HL-60/S4 treated with phorbol 12-myristate 13-acetate at 8.2 ng/mL for 4 days and 3 days (cell line): Measurements from ENCODE around the gene GLOD4.
"Not testable (repeated sequence)": the region's sequence is repeated elsewhere in the genome, so short reads cannot be mapped to it uniquely, and the experiment has no call there.

ENCODE experiments used
- in situ Hi-C: fragments of 300-500 bp; cut with MboI; formaldehyde crosslinking; loops from 2 replicates; pipeline ENCODE4 v1.15.0; 2022; ENCODE audit warnings: low sequenced_read_pairs

The GLOD4 gene, protein sequence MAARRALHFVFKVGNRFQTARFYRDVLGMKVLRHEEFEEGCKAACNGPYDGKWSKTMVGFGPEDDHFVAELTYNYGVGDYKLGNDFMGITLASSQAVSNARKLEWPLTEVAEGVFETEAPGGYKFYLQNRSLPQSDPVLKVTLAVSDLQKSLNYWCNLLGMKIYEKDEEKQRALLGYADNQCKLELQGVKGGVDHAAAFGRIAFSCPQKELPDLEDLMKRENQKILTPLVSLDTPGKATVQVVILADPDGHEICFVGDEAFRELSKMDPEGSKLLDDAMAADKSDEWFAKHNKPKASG

DNA sequence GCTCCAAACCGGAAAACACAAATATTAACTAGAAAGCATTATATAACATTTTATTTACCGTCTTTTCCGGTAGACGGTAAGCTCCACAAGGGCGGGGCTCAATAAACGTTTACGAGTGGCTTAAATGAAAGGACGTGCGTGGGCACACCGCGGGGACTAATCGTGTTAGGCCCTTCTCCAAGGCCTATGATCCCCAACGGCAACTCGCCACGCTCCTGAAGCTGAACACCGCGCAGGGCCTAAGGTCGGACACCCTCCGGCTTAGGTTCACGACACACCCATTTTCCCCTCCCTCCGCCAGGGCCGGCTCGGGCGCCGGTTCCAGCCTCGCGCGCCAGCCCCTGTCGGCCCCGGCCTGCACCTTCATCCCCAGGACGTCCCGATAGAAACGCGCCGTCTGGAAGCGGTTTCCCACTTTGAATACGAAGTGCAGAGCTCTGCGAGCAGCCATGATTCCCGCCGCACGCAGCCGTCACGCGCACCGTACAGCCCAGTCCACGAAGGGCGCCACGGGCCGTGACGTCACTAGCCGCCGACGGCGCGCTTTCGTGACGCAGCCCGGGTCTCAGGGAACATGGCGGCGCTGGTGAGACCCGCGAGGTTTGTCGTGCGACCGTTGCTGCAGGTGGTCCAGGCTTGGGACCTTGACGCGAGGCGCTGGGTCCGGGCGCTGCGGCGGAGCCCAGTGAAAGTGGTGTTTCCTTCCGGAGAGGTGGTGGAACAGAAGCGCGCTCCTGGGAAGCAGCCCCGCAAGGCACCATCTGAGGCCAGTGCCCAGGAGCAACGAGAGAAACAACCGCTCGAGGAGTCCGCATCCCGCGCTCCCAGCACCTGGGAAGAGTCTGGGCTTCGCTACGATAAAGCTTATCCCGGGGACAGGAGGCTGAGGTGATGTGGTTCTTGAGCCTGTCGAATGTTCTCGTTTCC lies at the start of gene GLOD4, which contains the start of gene MRM3:
GLOD4 (minus strand) TSS at position 476 of the 927 bp plus-strand sequence; CDS start at position 451, 25 bp downstream.
MRM3 (plus strand) TSS at position 549 of the 927 bp plus-strand sequence; CDS start at position 575, 26 bp downstream.
- in situ Hi-C loops, result no loop called here

DNA sequence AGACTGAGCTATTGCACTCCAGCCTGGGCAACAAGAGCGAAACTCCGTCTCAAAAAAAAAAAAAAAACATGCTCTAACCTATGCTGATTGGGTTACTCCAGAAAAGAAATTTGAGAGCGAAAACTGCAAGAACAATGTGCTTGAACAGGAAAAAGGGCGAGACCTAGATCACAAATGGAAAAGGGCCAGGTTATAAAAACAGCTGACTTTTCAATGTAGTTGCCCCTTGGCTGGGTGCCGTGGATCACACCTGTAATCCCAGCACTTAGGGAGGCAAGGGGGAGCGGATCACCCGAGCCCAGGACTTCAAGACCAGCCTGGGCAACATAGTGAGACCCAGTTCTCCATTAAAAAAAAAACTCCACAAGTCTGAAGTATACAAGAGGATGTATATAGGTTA lies 48.9 kb upstream of the GLOD4 start:
- in situ Hi-C loops, result no loop called here

DNA sequence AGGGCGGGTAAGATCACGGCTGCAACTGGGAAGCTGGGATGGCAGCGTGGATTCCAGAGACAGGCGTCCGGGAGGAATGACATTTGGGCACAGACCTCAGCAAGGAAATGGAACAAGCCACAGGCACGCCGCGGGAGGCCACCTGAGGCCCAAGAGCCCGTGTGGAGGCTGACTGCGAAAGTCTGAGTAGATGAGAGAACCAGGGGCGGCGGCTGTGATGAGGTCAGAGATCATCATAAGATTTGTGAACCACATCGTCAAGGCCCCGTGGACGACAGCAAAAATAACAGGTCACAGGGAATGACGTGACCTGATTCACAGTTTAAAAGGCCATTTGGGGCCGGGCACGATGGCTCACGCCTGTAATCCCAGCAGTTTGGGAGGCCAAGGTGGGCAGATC lies 48.3 kb upstream of the GLOD4 start:
- in situ Hi-C loops, result no loop called here

DNA sequence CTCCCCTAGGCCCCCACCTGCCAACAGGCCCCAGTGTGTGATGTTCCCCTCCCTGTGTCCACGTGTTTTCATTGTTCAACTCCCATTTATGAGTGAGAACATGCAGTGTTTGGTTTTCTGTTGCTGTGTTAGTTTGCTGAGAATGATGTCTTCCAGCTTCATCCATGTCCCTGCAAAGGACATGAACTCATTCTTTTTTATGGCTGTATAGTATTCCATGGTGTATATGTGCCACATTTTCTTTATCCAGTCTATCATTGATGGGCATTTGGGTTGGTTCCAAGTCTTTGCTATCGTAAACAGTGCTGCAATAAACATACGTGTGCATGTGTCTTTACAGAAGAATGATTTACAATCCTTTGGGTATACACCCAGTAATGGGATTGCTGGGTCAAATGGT lies 47.5 kb upstream of the GLOD4 start:
- in situ Hi-C loops, result not testable (repeated sequence)

DNA sequence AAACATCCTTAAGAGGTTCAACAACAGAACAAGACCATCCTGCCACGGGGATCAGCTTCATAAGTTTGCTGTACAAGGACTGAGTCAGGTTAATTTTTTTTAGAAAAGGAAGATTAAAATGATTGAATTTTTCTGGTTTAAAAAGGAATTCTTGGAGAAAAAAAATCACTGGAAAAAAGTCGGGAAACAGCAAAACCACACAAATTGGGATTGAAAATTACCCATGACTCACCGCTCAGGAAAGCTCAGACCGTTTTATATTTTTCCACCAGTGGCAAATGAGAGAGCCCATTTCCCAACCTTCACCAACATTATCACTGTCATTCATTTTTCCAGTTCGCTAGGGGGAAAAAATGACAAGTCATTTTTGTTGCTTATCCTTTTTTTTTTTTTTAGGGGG lies 46.7 kb upstream of the GLOD4 start:
- in situ Hi-C loops, result no loop called here

DNA sequence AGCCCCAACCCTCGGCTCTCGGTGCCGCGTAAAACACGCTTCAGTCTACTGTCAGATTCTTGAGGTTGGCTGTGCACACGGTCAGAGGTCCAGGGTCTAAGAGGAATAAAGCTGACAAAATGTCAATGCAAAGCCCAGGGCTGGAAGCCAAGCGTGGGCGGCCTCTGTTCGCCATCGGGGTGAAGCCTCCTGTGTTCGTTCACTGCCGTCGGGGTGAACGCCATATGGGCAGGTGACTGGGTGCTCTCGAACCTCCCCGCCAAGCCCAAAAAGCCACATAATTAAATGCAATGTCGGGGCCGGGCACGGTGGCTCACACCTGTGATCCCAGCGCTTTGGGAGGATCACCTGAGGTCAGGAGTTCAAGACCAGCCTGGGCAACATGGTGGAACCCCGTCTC lies 44.7 kb upstream of the GLOD4 start:
- in situ Hi-C loops, result no loop called here

DNA sequence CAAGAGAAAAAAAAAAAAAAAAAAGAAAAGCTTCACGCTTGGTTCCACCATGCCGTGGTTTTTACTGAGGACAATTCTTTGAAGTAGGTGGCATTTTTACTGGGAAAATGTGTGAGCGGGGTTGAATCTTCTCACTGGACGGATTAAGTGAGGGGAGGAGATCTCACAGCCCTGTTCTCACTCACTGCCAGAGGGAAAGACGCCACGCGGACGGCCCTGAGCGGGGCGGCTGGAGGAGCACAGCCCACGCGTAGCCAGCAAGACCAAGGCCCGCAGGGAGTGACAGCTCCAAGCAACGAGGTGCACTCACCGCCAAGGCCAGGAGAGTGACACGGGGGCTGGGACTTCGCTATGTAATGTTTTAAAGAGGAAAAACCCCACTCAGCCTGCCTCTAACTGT lies 43.1 kb upstream of the GLOD4 start:
- in situ Hi-C loops, result no loop called here

DNA sequence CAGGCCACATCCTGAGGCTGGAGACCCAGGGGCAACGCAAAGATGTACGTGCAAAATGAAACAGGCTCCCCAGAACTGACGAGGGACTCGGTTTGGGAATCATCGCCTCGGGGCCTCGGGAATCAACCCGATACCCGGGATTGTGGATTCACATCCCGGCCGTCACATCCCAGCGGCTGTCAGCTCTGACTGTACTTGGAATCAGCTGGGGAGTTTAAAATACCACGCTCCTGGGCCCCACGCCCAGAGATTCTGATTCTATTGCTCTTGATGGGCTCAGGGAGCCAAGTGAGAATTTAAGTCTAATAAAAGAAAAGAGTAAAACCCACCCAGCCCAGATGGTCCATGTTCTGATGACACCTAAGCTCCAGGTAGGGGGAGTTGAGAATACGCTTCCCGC lies 42.3 kb upstream of the GLOD4 start:
- in situ Hi-C loops, result no loop called here

DNA sequence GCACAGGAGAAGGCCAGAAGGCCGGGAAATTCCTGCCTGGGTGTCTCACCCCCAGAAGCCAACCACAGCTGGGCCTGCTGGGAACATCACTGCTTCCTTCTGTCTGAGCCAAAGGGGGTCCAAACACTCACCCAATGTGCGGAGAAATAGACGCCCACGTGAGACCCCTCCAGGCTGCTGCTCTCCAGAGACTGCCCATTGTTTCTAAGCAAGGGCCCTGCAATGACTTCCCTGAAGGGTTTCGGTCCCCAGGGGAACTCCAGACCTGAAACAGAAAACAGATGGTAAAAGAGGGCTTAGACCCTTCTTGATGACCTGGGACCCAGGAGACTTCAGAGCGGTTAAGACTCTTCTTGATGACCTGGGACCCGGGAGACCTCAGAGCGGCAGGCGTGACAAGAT lies 41.4 kb upstream of the GLOD4 start:
- in situ Hi-C loops, result no loop called here

DNA sequence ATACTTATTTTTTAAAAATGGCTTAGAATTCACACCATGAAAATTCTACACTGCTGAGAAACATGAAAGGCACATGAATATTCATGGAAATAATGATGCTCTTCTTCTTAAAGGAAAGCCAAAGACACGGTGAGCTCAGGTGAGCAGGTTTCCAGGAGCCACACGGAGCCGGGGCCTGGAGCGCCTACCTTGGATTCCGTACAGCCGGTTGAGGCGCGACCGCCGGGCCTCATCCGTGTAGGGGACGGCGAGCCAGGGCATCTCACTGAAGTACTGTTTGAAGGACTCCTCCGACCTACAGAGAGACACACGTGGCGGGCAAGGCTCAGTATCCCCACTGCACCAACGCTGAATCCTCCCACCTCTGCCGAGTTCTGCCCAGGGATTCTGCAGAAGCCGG lies 37.2 kb upstream of the GLOD4 start:
- in situ Hi-C loops, result no loop called here

DNA sequence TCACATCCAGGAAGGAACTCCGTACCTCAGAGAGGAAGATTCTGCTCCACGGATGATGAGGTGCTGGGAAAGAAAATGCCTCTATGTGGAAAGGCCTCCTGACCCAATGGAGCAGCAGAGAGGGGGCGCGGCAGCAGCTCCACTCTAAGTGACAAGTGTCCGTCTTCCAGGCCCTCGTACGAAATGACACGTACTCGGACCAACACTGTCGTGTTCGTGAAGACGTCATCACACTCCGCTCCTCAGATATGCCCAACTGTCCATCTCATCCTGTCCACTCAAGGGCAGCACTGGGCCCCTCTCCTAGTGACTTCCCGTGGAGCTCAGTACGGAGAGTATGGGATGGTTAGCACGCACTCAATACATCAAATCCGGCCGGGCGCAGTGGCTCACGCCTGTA lies 32.3 kb upstream of the GLOD4 start:
- in situ Hi-C loops, result no loop called here

DNA sequence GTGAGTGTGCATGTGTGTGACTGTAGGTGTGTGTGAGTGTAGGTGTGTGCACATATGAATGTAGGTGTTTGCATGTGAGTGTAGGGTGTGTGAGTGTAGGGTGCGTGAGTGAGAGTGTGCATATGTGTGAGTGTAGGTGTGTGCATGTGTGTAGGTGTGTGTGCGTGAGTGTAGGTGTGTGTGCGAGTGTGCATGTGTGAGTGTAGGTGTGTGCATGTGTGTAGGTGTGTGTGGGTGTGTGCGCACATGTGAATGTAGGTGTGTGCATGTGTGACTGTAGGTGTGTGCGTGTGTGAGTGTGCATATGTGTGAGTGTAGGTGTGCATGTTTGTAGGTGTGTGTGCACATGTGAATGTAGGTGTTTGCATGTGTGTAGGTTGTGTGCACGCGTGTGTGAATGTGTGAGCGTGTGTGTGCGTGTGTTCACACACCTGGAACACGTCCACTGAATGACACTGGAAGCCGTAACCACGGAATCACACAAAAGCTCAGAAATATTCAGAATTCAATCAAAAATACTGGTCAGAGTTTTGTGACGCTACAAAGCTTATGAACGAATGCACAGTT lies 30.6 kb upstream of the GLOD4 start:
- in situ Hi-C loops, result no loop called here

DNA sequence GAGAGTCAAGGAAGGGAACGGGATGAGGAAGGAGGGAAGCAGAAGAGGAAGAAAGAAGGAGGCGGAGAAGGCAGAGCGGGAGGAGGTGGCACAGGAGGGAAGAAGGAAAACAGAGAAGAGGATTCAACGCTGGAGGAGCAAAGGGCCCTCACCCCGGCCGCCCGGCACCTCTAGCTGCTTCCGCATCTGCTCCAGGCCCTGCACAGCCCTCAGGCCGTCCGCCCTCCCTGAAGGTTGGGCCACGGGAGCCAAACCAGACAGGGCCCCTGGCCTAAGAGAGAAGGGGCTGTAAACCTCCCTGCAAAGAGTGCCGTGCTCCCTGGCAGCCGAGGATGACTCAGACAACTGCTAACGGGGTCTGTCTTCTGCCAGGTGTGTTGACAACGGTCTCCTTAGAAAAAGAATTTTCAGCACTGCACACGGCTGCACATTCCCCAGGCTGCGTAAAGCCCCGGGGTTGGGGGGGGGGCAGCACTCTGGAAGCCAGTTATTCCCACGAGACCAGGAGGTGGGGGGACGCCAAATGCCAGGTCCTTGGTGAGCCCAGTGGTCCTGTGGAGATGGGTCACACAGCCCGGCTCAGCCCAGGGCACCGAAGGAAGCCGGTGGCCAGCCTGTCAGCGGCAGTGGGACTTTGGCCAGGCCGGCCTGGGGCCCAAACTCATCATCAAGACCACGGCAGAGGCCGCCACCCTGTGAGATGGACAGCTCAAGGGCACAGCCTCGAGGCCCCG lies 29.1 kb upstream of the GLOD4 start:
- in situ Hi-C loops, result no loop called here

DNA sequence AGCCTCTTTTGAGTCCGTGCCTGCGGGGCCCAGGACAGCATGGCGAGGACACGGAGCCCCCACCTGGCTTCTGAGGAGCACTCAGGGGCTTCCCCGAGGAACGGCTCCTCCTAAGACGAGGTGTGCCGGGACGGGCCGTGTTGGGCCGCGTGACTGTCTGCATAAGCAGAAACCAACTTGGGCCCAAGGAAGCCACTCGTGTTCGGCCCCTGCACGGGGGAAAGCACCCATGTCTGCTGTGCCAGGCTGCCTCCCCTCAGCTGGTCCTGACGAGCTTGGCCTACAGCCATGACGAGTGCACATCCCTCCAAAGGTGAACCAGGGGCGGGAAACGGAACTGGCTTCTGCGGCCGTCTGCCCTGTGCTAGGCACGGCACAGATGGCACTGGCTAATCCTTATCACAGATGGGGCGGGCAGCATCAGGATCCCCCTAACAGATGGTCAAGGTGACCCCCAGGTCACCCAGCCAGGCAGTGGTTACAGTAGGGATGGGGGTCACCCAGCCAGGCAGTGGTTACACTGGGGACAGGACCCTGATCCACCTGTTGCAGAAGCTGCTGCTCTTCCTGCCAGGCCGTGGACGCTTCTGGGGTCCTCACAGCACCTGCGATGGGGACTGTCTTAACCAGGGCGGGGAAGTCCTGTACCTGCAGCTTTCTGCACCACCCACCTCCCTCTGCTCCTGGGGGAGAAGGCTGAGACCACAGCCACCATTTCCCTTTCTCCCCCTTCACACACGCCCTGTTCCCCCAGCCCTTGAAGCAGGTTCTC lies 25.6 kb upstream of the GLOD4 start:
- in situ Hi-C loops, result no loop called here

DNA sequence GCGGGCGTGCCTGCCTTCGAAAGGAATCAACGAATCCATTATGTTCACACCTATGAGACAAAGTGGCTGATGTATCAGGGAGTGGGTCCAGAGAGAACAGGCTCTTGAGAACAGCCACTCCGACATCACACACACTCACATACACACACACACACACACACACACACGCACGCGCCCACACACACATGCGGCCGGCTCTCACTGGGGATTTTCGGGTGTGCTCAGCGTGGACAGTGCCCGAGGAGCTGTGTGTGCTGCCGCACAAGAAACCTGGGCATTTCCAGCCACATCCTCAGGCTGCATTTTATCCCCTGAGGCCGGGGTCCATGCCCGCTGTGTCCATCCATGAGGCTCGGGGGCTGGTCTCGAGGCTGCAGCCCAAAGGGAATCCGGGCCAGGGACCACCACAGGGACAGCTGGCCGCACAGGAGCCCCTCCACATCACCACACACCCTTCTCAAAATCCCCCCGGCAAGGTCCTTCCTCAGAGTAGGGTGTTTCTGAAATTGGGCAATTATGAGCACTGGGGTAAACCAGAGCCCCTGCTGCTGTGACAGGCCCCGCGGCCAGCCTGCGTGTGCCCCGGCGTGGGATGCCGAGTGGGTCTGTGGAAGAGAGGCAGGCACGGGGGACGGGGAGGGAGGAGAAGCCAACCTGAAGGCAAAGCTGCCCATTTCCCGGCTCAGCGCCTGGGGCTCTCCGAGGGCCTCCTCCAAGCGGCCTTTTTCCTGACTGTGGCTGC lies 24.9 kb upstream of the GLOD4 start:
- in situ Hi-C loops, result no loop called here

DNA sequence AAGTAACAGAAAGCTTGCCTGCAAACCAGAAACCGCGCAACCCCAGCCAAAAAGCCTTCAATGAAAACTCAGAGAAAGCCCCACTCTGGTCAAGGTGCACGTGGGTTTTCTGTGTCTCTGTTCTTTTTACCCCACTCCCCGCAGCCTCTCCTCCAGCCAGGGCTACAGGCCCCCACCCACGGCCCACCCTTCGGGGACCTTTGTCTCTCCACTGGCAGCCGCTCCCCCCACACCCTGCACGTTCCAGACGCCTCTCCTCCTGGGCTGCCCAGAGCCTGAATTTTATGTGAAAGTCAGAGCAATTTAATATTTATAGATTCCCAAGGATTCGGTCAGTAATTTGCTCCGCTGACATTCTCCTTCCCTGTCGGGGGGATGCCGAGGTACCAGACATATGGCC lies 24.3 kb upstream of the GLOD4 start:
- in situ Hi-C loops, result no loop called here

DNA sequence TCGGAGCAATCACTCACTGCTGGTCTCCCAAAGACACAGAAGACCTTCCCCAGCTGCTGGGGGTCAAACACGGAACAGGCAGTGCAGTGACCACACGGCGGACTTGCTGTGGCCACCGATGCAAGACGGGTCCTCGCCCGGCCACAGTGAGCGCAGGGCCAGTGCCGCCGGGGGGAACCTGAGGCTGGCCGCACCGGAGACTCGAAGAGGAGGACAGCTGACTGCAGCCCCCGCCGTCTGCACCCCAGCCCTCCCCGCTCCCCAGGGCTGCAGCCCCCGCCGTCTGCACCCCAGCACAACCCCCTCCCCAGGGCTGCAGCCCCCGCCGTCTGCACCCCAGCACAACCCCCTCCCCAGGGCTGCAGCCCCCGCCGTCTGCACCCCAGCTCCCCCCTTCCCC lies 23.8 kb upstream of the GLOD4 start:
- in situ Hi-C loops, result not testable (repeated sequence)

DNA sequence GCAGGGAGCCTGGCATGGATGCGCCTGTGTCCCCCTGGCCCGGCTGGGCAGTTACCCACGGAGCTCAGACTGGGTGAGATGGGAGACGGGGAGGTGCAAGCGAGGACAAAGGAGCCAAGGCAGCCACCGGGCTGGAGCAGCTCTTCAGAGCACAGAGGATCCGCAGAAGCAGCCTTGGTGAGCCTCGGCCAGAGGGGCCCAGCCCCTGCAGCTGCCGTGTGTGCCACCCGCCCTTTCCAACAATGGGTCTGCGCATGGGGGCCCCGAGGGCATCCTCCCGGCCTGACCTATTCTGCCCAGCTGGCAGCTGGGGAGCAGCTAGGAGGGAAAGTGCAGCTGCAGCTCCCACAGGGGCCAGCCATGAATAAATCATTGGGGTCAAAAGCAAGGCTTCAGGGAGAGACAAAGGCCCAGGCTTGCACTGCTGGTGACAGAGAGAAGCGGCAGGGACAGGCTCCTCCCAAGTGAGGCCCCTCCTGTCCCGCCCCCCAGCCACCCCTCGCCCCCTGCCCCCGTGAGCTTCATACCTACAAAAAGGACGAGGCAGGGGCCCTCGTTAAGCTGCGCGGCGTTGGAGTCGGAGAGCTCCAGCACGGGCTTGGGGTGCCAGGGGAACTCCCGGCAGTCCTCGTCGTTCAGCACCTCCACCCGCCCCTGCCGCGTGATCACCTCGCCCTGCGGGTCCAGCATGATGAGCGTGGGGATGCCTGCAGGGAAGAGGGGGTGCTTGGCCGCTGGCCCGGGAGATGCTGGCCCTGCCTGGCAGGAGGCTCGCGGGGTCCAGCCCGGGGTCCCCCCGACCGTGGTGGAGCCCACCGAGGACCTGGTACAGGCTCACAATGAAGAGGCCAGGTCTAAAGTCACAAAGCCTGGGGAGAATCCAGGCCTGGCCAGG lies 22.7 kb upstream of the GLOD4 start:
- in situ Hi-C loops, result no loop called here
